Kasumi-1 (cell line): ENCODE measurements around the gene SERF2.

Experiments used
- DNase-seq, 2 experiments: peaks; one replicate each; lab custom pipeline; 2025; lab: John Stamatoyannopoulos, UW

SERF2 gene

DNA sequence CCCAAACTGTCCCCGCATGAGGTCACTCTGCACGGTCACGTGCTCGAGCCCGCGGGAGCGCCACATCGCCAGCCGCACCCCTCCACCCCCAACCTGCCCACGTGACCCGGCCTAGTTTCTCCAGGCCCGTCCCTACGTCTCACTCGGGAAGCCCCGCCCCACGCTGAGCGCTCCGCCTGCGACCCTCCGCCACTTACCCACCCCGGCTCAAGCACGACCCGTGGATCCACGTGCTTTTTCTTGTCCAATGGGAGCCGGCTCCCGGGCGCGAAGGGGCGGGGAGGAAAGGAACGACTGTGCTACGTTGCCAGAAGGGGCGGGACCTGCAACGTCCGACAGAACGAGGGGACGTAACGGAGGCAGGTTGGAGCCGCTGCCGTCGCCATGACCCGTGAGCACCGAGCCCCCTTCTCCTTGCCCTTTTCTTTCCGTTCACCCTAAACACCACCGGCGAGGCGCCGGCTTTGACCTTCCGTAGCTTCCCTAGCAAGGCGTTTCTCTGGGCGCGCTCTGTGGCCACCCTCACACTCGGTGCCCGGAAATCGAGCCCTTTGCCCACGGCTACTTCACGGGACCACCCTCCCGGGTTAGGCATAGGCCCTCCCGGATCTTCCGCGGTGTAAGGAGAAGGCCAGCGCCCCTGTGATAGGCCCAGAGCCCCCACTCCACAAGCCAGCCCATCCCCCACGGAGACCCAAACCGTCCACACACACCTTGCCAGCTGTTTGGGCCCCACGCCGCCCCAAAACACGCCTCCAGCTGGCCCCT is at the start of gene SERF2:
SERF2 (plus strand) TSS at position 328 of the 768 bp plus-strand sequence; CDS start at position 385, 57 bp downstream.
- peak; percentile 83 to 91 for DNase-seq

DNA sequence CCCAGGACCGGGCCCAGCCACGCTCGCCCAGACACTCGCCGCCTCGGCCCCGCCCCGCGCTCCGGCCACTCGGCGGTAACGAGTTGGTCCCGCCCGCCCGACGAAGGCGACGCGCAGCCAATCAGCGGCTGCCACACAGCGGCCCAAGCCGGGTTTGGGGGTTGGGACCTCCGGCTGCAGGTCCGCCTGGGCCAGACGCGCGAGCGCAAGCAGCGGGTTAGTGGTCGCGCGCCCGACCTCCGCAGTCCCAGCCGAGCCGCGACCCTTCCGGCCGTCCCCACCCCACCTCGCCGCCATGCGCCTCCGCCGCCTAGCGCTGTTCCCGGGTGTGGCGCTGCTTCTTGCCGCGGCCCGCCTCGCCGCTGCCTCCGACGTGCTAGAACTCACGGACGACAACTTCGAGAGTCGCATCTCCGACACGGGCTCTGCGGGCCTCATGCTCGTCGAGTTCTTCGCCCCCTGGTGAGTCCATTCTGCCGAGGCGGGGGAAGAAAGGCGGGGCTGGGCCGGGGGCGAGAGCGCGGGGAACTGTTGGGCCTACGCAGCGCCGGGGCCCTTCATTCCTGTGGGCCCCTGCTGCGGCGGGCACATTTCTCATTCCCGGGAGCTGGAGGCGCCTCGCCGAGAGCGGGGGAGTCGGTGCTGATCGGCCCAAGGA is 45.7 kb upstream of the SERF2 start, which contains the start of gene PDIA3:
PDIA3 (plus strand) TSS at position 194 of the 658 bp plus-strand sequence; CDS start at position 296, 102 bp downstream.
- DNase-seq: peak; percentile 10 to 52

DNA sequence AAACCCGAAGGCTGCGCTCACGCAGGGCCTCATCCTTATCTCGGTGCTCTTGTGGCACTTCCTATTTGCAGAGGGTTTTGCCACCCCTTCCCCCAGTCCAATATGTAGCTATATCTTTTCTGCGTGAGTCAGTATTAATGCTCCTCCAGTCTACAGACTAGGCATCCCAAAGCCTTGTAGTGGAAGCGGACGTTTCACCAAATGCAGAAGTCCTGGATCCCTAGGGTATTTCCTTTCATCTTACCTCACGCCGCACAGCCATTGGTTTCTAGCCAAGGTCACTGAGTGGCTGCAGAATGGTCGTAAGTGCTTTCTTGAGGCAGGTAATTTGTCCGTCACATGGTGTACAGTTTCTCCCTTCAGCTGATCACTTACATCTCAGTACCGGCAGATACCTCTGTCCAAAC is 45.2 kb upstream of the SERF2 start:
- peak in 1 of 2 experiments; percentile 0 for DNase-seq

DNA sequence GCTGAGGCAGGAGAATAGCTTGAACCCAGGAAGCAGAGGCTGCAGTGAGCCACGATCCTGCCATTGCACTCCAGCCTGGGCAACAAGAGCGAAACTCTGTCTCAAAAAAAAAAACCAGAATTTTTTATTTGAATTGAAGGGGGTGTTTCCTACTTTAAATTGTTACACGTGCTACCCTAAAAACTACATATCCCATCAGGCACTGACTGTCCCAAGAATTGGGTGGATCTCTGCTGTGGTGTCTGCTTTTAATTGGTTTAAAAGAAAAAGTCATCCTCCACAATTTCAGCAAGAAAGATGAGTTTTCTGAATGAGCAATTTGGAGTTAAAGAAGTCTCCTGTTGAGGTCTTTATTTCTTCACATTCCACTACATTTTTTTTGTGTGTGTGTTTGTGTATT is 43.7 kb upstream of the SERF2 start:
- DNase-seq: no peak

DNA sequence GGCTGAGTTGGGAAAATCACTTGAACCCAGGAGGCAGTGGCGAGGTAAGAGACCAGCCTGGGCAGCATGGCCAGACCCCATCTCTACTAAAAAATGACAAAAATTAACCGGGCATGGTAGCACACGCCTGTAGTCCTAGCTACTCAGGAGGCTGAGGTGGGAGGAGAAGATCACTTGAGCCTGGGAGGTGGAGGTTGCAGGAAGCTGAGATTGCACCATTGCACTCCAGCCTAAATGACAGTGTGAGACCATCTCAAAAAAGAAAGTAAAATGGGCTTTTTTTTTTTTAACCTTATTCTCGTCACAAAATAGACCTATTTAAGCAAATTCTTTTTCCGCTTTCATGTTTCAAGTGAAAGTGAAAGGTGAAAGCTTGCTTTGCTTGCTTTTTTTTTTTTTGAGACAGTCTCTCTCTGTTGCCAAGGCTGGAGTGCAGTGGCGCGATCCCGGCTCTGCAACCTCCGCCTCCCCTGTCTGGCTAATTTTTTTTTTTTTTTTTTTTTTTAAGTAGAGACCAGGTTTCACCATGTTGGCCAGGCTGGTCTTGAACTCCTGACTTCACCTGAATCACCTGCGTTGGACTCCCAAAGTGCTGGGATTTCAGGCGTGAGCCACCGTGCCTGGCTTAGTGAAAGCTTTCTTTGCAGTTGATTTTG is 42.3 kb upstream of the SERF2 start:
- DNase-seq: no peak

DNA sequence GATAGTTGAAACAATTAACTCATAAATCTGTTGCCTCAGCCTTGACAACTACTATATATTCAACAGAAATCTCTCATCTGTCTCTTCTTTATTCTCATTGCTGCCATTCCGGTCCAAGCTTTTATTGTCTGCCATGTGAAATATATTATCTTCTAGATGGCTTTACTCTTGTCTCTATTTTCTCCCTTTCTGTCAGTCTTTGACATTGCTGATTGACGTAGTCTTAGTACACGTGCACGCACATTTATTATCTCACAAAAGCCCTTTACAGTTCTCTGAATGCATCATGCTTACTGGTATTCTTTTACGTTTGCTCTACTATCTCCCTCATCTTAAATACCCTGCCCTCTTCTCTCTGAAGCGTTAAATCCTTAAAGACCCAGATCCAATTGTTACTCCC is 40.2 kb upstream of the SERF2 start:
- no peak for DNase-seq

DNA sequence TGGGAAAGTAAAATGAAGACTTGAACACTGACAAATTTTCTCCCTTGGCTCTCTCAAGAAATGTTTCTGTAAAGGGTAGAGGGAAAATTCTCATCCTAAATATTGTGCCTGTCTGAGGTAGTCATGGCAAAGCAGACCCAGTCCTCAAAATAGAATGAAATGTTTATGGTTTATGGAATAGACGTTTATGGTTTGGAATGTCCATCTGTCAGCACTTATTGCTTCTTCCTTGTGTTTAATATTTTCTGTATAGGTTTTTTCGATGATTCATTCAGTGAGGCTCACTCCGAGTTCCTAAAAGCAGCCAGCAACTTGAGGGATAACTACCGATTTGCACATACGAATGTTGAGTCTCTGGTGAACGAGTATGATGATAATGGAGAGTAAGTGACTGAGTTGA is 29.3 kb upstream of the SERF2 start:
- DNase-seq: no peak

DNA sequence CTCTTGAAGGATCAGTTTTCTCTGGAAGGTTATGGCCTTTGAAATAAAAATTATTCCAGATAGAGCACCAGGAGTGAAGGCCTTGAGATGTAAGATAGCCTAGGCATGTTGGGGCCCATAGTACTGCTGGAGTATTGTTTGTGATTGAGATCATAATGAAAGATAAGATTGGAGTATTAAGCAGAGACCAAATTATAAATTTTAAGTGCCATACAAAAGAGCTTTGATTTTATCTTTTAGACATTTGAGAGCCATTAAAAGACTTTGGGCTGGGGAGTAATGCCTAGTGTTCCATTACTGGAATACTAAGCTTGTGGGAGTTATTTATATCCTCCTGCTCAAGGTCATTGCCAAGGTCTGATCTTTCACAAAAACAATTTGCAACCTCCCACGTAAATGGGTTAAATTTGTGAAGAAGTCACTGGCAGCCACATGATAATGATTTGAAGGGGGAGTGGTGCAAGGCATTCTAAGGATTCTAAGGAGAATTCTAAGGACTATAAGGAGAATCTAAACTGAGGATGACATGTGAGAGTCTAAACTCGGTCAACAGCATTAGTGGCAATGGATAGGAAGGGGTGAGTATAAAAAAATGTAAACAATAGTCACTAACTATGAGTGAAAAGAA is 28.2 kb upstream of the SERF2 start:
- DNase-seq: no peak

DNA sequence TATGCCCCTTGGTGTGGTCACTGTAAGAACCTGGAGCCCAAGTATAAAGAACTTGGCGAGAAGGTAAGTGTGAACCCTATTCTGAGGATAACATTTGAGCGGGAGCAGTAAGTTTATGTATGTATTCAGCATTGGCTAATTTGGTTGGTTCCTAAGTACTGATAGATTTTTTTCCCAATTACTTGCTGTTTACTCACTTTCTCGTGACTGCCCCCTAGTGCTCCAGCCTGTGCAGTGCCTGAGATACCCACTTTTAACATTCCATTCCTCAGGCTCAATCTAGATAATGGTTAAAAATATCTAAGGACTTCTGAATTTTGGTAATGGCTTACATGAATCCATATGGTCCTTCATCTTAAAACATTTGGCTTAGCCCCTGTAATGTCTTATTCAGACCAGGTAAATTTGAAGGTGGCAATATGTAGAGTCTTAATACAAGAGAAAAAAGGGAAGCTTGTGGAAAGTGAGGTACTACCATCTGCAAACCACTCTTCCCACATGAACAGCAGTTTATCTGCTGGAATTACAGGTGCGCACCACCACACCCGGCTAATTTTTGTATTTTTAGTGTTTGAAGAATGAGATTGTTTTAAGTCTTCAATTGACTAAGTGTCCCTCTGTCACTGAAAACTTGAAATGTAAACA is 22.4 kb upstream of the SERF2 start:
- DNase-seq: peak; percentile 52 to 58

DNA sequence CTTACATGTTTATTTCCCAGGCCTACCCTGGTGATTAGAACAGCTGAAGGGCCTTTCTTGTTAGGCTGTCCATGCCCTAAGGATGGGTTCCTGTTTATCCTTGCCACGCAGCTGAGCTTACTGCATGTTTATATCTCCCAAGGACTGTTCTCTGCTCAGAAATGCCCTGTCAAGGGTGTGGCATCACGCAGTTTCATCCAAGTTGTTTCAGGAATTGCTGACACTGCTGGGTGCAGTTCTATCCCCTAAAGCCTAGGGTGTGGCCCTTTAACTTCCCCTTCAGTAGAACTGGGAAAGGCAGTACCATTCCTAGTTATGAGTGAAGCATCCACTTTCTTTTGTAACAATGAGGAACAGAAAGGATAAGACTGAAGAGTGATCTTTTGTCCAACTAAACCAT is 20.3 kb upstream of the SERF2 start:
- DNase-seq: no peak

DNA sequence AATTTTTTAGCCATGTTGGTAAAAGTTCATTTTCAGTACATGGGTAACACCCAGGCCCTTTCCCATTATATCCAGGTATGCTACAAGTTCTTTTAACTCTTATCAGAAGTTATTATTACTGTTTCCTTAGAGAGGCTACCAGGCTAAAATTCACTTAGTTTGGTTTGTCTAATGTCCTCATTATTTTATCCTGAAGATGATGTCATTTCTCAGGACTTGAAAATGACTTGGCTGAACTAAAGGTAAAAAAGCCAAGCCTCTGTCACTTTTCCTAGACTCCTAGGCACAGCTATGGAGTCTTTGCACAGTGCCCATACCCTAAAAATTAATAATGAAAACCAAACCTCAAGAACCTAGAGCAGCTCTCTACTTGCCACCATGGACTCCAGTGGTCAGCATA is 19.5 kb upstream of the SERF2 start:
- DNase-seq: no peak

DNA sequence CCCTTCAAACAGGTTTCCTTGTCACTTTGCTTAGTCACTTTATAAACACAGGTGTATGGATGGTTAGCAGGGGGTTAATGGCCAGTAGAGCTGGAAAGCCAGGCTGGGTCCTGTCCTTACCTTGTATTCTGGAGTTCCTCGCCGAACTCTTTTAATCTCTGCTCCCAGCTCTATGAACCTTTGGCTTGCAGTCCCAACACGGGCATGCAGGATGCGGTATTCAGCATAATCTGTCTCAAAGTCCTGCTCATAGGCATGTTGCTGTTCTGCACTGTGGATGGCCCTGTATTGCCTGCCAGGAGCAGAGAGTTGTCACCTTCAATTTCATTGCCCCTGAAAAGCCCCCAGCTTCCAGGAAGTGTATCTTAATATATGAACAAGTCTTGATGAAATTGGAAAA is 18.1 kb upstream of the SERF2 start:
- no peak for DNase-seq

DNA sequence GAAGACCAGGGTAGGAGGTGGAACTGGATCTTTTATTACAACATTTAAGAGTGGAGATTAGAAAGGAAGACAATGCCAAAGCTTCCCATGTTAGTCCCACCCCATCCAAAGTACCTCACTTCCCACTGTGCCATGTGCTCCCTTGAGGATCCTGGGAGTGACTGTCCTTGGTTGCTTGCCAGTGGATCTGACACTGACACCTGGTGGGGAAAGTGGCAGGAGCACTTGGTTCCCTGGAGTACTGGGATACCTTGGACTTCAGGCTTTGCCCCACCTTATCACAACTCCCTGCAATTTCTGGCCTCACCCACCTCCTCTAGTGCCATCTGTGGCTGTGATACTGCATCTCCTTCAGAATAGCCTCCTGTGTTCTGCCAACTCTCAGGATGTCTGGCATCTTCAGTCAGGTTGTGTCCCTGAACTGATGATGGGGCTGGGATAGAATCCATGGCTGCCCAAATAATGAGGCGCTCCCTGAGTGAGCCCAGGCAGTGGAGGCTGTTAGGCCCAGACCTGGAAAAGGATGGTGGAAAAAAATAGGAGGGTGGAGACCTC is 16.6 kb upstream of the SERF2 start:
- no peak for DNase-seq

DNA sequence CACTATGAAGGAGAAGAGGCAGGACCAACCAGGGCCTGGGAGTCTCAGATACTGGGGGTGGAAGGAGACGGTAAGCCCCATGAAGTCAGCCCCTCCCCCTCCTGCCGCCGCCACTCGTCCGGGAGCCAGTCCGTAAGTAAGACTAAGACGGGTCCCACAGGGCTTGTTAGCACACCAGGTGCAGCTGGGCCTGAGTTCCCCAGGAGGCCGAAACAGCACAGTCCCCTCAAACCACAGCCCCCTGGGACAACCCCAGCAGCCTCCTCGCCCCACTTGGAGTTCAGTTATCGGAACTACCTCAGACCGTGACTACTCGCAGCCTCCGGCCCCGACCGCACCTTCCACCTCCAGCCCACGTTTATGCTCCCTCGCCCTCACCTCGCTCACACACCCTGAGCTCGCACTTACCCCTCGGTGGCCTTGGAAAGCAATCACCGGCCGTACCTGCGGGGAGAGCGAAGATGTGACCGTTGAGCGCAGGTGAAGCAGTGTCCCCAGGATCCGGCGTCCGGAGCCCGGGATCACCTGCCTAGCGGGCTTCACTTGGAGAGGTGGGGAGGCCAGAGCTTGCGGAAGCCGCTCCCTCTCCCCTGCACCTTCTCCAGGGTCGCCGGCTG is 15.9 kb upstream of the SERF2 start:
- DNase-seq: no peak

DNA sequence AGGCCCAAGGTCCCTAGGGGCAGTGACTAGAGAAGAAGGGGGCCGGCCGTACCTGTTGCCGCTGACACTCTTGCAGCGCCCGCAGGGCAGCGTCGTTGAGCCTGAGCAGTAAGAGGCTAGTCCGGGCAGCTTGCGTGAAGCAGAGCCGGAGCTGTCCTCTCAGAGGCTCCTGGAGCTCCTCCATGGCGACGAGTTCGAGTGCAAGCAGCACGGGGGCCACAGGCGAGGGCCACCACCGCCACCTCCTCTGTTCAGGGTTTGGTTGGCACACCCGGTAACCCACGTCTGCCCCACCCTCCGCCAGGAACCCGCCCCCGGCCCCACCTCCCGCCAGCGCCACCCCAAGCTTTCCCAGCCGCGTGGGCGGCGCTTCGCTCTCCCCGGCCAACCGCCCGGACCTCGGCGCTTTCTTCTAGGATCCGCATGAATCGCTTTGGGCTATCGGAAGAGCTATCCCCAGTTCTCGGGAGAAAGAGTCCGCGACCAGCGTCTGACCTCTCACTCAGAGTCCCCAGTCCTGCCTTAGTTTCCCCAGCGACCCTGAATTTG is 15.3 kb upstream of the SERF2 start, which contains the start of gene ELL3:
ELL3 (minus strand) TSS at position 249 of the 549 bp plus-strand sequence; CDS start at position 184, 65 bp downstream.
- DNase-seq: peak; percentile 46 to 56

DNA sequence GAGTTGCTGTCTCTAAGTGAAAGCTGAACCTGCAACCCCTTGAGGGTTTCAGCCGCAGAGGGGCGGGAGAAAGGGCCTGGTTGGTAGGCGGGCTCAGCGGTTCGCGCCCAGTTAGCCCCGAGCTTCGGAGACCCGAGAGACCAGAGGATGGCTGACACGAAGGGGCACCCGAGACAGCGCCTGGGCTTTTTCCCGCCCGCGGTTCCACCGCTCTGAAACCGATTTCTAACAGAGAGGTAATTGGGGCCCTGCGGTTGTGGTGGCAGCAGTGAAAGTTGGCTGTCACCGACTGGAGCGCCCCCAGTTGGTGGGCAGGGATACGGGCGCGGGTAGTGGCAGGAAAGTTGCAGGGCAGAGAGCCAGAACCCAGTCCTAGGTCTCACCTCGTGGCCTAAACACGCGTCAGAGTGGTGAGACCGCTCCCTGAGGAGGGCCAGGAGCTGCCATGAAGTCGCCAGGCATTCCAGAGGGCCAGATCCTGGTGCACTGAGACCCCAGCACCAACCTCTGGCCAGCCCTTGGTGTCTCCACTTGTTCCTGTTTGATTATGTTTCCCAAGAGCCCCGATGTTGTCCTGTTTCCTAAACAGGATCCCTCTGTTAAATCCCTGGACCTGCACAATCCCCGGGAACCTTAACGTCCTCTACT is 14.7 kb upstream of the SERF2 start:
- peak; percentile 64 to 66 for DNase-seq

DNA sequence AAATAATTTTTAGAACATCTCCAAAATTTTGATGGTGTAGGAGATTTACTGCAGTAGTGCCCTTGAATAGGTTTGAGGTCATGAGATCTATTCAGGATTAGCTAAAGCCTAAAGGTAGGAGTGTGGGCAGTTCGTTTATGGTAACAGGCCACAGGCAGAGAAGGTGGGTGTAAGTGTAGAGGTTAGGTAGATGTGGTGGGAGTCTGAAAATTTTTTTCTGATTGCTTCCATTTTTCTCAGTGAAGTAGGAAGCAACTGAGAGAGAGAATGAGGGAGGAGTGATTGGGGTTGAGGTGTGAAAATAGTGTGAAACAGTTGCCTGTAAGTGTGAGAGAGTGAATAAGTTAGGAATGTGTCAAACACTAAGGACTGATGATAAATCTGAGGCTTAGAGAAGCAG is 13.1 kb upstream of the SERF2 start:
- DNase-seq: no peak

DNA sequence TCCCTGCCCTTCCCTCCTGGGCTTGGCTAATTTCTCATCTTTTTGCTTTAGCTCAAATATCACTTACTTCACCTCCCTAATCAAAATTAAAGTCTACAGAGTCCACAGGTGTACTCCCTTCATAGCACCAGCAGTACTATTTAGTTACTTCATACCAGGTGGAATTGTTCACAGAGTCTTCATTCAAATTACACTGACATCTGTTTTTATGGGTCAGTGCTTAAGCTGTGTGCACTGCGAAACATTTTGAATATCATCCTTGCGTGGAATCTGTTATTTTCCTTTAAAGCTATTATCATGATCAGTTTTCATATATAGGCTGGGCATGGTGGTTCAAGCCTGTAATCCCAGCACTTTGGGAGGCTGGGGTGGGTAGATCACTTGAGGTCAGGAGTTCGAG is 2.7 kb upstream of the SERF2 start:
- DNase-seq: no peak

DNA sequence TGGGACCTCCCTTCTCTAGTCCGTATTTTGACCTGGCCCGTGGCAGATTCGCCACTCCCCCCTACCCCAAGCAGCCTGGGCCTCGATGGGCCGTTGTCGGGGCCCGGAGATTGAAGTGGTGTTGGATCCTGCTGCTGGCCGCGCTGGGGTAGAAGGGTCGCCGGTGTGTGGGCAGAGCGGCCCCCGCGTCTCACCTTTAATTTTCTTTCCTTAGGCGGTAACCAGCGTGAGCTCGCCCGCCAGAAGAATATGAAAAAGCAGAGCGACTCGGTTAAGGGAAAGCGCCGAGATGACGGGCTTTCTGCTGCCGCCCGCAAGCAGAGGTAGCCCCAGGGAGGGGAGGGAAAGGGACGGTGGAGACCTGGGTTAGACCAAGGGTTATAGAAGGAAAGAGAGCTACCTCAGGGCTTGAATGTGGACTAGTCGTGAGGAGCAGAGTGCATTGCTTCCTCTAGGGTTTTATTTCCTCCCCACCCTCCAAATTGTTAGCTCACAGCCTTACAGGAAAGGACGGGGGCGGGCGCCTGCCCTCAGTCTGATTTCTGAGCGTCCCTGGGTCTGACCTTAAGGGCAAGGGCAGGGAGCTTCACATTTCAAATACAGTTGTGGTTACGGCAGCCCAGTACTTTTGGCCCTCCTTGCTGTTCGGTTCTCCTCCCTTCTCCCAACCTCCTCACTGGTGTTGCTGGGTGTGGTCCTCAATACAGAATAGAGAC is 799 bp downstream of the SERF2 start:
- no peak for DNase-seq

DNA sequence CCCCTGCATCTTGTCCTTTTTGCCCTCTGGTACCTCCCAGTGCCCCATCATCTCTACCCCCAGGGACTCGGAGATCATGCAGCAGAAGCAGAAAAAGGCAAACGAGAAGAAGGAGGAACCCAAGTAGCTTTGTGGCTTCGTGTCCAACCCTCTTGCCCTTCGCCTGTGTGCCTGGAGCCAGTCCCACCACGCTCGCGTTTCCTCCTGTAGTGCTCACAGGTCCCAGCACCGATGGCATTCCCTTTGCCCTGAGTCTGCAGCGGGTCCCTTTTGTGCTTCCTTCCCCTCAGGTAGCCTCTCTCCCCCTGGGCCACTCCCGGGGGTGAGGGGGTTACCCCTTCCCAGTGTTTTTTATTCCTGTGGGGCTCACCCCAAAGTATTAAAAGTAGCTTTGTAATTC is 1.5 kb downstream of the SERF2 start:
- no peak for DNase-seq
